Measurements from ENCODE around the gene ARID4B. TPM values are rescaled to one million over a fixed set of nuclear protein-coding genes. Genes with fewer than 3 reads are reported as not detected.

The ARID4B gene, protein sequence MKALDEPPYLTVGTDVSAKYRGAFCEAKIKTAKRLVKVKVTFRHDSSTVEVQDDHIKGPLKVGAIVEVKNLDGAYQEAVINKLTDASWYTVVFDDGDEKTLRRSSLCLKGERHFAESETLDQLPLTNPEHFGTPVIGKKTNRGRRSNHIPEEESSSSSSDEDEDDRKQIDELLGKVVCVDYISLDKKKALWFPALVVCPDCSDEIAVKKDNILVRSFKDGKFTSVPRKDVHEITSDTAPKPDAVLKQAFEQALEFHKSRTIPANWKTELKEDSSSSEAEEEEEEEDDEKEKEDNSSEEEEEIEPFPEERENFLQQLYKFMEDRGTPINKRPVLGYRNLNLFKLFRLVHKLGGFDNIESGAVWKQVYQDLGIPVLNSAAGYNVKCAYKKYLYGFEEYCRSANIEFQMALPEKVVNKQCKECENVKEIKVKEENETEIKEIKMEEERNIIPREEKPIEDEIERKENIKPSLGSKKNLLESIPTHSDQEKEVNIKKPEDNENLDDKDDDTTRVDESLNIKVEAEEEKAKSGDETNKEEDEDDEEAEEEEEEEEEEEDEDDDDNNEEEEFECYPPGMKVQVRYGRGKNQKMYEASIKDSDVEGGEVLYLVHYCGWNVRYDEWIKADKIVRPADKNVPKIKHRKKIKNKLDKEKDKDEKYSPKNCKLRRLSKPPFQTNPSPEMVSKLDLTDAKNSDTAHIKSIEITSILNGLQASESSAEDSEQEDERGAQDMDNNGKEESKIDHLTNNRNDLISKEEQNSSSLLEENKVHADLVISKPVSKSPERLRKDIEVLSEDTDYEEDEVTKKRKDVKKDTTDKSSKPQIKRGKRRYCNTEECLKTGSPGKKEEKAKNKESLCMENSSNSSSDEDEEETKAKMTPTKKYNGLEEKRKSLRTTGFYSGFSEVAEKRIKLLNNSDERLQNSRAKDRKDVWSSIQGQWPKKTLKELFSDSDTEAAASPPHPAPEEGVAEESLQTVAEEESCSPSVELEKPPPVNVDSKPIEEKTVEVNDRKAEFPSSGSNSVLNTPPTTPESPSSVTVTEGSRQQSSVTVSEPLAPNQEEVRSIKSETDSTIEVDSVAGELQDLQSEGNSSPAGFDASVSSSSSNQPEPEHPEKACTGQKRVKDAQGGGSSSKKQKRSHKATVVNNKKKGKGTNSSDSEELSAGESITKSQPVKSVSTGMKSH (N-terminal part only)
- total RNA-seq (2022; extraction: Qiagen RNA extraction; ENCODE audit: low read depth), result 11.1 to 21.4 TPM (median 17.1 TPM) in 5 replicates

GRCh38 chr1:235327559-235328270, at the start of gene ARID4B:
Gene ARID4B (minus strand): TSS chr1:235328179. CDS start chr1:235326919, 1,260 bp downstream.

GRCh38 chr1:235367000-235367908, 39.3 kb upstream of the ARID4B start, which contains the start of gene TBCE:
Gene TBCE (plus strand): TSS chr1:235367427. CDS start chr1:235380050, 12,623 bp downstream.

DNA sequence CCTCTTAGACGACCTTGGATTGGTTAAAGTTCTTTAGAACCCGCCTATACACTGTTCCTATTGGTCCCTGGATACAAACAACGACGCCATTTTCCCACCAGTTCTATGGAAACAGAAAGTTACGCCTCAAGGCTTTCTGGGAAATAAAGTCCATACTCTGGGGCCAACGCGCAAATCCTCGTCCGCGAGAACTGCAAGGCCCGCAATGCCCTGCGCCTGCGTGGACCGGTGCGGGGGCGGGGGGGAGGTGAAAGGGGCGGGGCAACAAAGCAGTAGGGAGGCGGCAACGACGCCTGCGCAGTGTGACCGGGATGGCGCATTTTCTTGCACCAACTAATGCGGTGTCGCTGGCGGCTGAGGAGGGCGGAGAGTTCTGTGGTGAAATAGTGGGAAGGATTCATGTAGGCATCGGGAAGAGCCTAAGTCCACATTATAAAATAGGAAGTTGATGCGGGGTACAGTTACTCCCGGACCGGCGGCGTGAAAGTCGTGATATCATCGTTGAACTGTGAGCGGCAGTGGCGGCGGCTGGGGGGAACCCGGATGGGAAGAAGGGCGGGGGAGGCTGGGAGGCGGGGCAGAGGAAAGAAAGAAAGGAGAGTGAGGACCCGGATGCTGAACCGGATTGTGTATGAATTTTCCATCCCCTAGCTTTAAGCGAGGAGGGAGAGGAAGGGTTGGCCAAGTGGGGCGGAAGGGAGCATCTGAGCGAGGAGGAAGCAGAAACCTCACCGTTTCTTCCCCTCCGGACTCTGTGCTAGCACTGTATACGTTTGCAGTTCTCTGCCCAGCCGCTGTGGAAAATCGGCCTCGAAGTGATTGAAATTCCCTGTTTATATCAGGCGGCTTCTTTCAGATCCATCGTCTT, 526 bp upstream of the ARID4B start, which contains the start of gene GGPS1:
Gene GGPS1, plus strand, starts transcription at position 300 of the 868 bp plus-strand sequence. CDS start 6,695 bp downstream, outside the sequence.

DNA sequence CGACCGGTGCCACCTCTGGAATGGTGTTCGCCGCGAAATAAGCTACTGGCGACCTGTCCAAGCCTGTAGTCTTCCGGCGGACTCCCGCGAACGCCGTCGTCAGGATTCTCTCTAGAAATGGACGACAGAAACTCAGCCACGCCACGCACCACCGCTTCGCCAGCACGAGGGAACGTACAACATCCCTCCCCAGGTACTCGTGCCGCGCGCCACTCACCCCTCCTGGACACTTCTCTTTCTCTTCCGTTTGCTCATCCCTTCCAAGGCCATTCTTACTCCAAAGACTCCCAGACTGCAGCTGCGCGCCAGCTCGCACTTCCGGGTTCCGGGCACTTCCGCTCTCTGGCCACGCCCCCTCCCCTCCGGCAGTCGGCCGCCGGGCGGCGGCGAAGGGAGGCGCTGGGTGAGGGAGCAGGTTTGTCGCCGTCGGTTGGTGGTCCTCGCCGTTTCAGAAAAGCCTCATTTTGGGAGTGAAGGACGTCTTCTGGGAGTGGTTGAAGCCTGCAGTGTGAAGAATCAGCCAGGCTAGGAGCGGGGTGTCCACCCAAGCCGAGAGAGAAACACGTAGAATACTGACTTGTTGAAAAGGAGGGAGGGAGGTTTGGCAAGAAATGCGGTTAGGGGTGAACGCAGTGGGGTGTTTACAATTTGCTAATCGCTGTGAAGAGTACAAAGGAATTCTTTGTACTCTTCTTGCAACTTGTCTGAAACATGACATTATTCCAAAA, 166.9 kb downstream of the ARID4B start, which contains the start of gene RBM34:
Gene RBM34, minus strand, starts transcription at position 294 of the 728 bp plus-strand sequence. Its CDS starts 24 bp downstream, at position 270.

GRCh38 chr1:235128456-235129328, 199.3 kb downstream of the ARID4B start, which contains the start of gene TOMM20:
Gene TOMM20 (minus strand): TSS chr1:235128837. CDS start chr1:235128715, 122 bp downstream.

Other genes with a start within 250 kb of the ARID4B start
- gene TOMM20, start 199.3 kb downstream of the ARID4B start, total RNA-seq (2022; extraction: Qiagen RNA extraction; ENCODE audit: low read depth), result 113 to 135 TPM (median 123 TPM) in 5 replicates
- 42.6 to 74.9 TPM (median 72.5 TPM) in 5 replicates for gene RBM34, start 166.9 kb downstream of the ARID4B start, total RNA-seq (2022; extraction: Qiagen RNA extraction; ENCODE audit: low read depth)
- 12.5 to 24.4 TPM (median 18.8 TPM) in 5 replicates for gene GGPS1, start 391 bp upstream of the ARID4B start, total RNA-seq (2022; extraction: Qiagen RNA extraction; ENCODE audit: low read depth)
- gene TBCE, start 39.2 kb upstream of the ARID4B start, total RNA-seq (2022; extraction: Qiagen RNA extraction; ENCODE audit: low read depth), result 38.5 to 52.3 TPM (median 41.9 TPM) in 5 replicates
- 11.9 to 22.4 TPM (median 18.8 TPM) in 5 replicates for gene B3GALNT2, start 176.3 kb upstream of the ARID4B start, total RNA-seq (2022; extraction: Qiagen RNA extraction; ENCODE audit: low read depth)